Liver (tissue), 9 donors: ENCODE results near the gene ARL5A. TPM values are rescaled to one million over a fixed set of nuclear protein-coding genes. Genes with fewer than 3 reads are reported as not detected.

Experiments
- DNase-seq: peaks from one replicate; pipeline ENCODE4 v3.0.0-alpha.2; 2017; ENCODE audit warnings: low spot score
- H3K27ac ChIP-seq, 2 donors: one replicate each; pipeline ENCODE4 v1.7.0; 2013; ENCODE audit warnings: inconsistent platforms in 2 of 2, low read length in 2 of 2, control low read depth in 1 of 2, low read depth in 1 of 2, mild to moderate bottlenecking in 1 of 2
- H3K27me3 ChIP-seq, 4 donors: one replicate each; pipeline versions ENCODE4 v1.6.1 to v1.7.0; 2013; ENCODE audit warnings: low read length in 3 of 4, inconsistent platforms in 1 of 4, mild to moderate bottlenecking in 1 of 4, moderate library complexity in 1 of 4; ENCODE audit not compliant: control insufficient read depth in 4 of 4, insufficient read depth in 4 of 4
- H3K36me3 ChIP-seq, 4 donors: one replicate each; pipeline versions ENCODE4 v1.6.1 to v1.7.0; 2013; ENCODE audit warnings: low read length in 3 of 4, mild to moderate bottlenecking in 3 of 4, low read depth in 1 of 4, moderate library complexity in 1 of 4; ENCODE audit not compliant: control insufficient read depth in 4 of 4, insufficient read depth in 3 of 4
- H3K4me1 ChIP-seq, 4 donors: one replicate each; pipeline versions ENCODE4 v1.6.1 to v1.7.0; 2013; ENCODE audit warnings: low read length in 3 of 4, mild to moderate bottlenecking in 3 of 4, moderate library complexity in 1 of 4; ENCODE audit not compliant: control insufficient read depth in 4 of 4, insufficient read depth in 4 of 4
- H3K4me3 ChIP-seq, 3 donors: one replicate each; pipeline versions ENCODE4 v1.6.1 to v1.7.0; 2013; ENCODE audit warnings: low read length in 3 of 3, control low read depth in 1 of 3, low read depth in 1 of 3, mild to moderate bottlenecking in 1 of 3
- H3K9ac ChIP-seq, 2 donors: one replicate each; pipeline ENCODE4 v1.7.0; 2013; ENCODE audit warnings: low read length in 2 of 2, mild to moderate bottlenecking in 2 of 2, moderate library complexity in 2 of 2, control low read depth in 1 of 2, low read depth in 1 of 2
- H3K9me3 ChIP-seq, 4 donors: one replicate each; pipeline versions ENCODE4 v1.6.1 to v1.7.0; 2013; ENCODE audit warnings: low read length in 3 of 4; ENCODE audit not compliant: control insufficient read depth in 4 of 4
- EGR1 ChIP-seq, 2 donors: IDR thresholded peaks; 2 replicates each; pipeline ENCODE4 v1.6.1; 2016 to 2018; ENCODE audit warnings: antibody characterized with exemption in 2 of 2, low read depth in 2 of 2
- FOXA1 ChIP-seq: IDR thresholded peaks from 2 replicates; pipeline ENCODE4 v1.6.1; 2016; ENCODE audit warnings: antibody characterized with exemption
- FOXA2 ChIP-seq: IDR thresholded peaks from 2 replicates; pipeline ENCODE4 v1.6.1; 2016; ENCODE audit warnings: antibody characterized with exemption
- GABPA ChIP-seq, 2 donors: IDR thresholded peaks in 1 of 2; conservative IDR thresholded peaks in 1 of 2; 2 replicates each; pipeline ENCODE4 v1.6.1; 2016; ENCODE audit warnings: antibody characterized with exemption in 2 of 2, mild to moderate bottlenecking in 1 of 2, moderate library complexity in 1 of 2
- HNF4A ChIP-seq, 2 donors: conservative IDR thresholded peaks; 2 replicates each; pipeline ENCODE4 v1.6.1; 2016; ENCODE audit warnings: antibody characterized with exemption in 2 of 2, mild to moderate bottlenecking in 2 of 2
- HNF4G ChIP-seq: IDR thresholded peaks from 2 replicates; pipeline ENCODE4 v1.6.1; 2016; ENCODE audit warnings: antibody characterized with exemption
- JUND ChIP-seq, 2 donors: IDR thresholded peaks; 2 replicates each; pipeline ENCODE4 v1.6.1; 2016; ENCODE audit warnings: antibody characterized with exemption in 2 of 2
- NR2F2 ChIP-seq: IDR thresholded peaks from 2 replicates; pipeline ENCODE4 v1.6.1; 2016; ENCODE audit warnings: antibody characterized with exemption
- RAD21 ChIP-seq, 2 donors: IDR thresholded peaks; 2 replicates each; pipeline ENCODE4 v1.6.1; 2016; ENCODE audit warnings: antibody characterized with exemption in 2 of 2, mild to moderate bottlenecking in 2 of 2
- RXRA ChIP-seq, 2 donors: IDR thresholded peaks; 2 replicates each; pipeline ENCODE4 v1.6.1; 2017 to 2018; ENCODE audit warnings: antibody characterized with exemption in 2 of 2, mild to moderate bottlenecking in 1 of 2
- SP1 ChIP-seq: IDR thresholded peaks from 2 replicates; pipeline ENCODE4 v1.6.1; 2018; ENCODE audit warnings: antibody characterized with exemption, mild to moderate bottlenecking
- YY1 ChIP-seq: IDR thresholded peaks from 2 replicates; pipeline ENCODE4 v1.6.1; 2016; ENCODE audit warnings: antibody characterized with exemption, mild to moderate bottlenecking
- WGBS: extraction: QIAGEN DNeasy Blood & Tissue Kit; methylation state at CpG from one replicate; pipeline ENCODE4 v1.1.7; 2013; 5-methylcytosine and 5-hydroxymethylcytosine counted together
- polyA plus RNA-seq, 2 donors: library from polyadenylated mRNA; stranded (reverse) in 1 of 2; unstranded in 1 of 2; fragments of 200-250 nt in 1 of 2; fragments of >200 nt in 1 of 2; fragmentation: Nextera tagmentation in 1 of 2; extraction: Ambion mirVana in 1 of 2; gene quantifications; one replicate each; pipeline versions ENCODE4 v1.2.1 to v1.2.3, GENCODE V29; 2013 to 2015
- total RNA-seq, 2 donors: library from RNA; depleted of rRNA; stranded (reverse); fragments of >200 nt; gene quantifications; one replicate each; pipeline ENCODE4 v1.2.3, GENCODE V29; 2014
- TF ChIP-seq, protein P1 (sequence below): fragments of 150-350 bp; IDR thresholded peaks from 2 replicates; pipeline ENCODE4 v1.5.1; 2017; ENCODE audit warnings: improper control_type of control experiment, low read depth, low read length; ENCODE audit not compliant: missing input control
- TF ChIP-seq, protein P2 (sequence below): IDR thresholded peaks from 2 replicates; pipeline ENCODE4 v1.6.1; 2016; ENCODE audit warnings: antibody characterized with exemption, mild to moderate bottlenecking
- TF ChIP-seq, protein P3 (sequence below): IDR thresholded peaks from 2 replicates; pipeline ENCODE4 v1.6.1; 2016; ENCODE audit warnings: antibody characterized with exemption
- TF ChIP-seq, protein P4 (sequence below): IDR thresholded peaks from 2 replicates; pipeline ENCODE4 v1.6.1; 2016; ENCODE audit warnings: antibody characterized with exemption
- TF ChIP-seq, protein P5 (sequence below): IDR thresholded peaks from 2 replicates; pipeline ENCODE4 v1.6.1; 2016; ENCODE audit warnings: antibody characterized with exemption
- donor health status: healthy.
- donor health status: healthy.
- donor health status: healthy.
- donor health status: healthy.
- donor health status: healthy.

The ARL5A gene
- total and polyA plus RNA-seq, 4 donors, result 9.0 to 41.6 (median 18.0) TPM

DNA sequence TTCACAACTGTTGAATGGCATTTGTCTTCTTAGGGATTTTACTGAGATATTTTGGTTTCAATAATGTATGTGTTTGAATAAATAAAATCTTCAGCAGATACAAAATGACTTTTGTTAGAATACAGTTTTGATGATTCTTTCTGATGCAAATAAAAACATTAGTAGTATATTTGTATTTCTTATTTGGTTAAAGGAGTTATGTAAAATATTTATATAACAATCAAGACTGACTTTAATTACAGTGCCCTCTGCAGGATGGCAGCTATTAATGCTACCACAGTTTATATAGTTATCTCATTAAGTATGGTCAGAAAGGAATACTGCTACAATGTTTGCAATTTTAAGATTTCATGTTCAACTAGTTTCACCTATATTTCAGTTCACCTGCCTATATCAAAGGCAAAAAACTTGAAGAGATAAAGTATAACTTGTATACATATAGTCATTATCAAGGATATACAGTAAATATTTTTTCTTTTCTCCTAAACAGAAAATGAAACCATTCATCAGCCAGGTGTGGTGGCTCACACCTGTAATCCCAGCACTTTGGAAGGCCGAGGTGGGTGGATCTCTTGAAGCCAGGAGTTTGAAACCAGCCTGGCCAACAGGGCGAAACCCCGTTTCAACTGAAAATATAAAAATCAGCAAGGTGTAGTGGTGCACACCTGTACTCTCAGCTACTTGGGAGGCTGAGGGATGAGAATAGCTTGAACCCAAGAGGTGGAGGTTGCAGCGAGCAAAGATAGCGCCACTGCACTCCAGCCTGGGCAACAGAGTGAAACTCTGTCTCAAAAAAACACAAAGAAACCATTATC is 19.8 kb downstream of the ARL5A start:
- no peak for DNase-seq
- WGBS, result 93% methylated on average over 5 of the region's 5 CpGs

DNA sequence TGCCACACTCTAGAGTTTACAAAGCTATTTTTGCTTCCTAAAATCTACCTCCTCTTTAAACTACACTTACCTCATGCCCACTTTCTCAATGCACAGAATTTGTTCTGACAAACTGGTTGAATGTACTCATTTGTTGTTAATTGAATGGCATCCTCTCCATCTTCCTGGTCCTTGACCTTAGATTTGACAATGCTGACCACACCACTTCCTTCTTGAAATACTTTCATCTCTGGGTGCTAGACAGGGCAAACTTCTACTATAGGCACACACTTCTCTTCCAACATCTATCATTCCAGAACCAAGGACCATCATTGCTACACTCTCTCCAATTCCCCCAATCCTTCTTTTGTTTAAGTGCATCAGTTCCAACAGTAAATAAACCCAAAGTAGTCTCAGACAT is 22.3 kb downstream of the ARL5A start:
- H3K4me3 ChIP-seq, result no peak overlapping the region
- TF ChIP-seq YY1, result no peak
- TF ChIP-seq, protein P1, sequence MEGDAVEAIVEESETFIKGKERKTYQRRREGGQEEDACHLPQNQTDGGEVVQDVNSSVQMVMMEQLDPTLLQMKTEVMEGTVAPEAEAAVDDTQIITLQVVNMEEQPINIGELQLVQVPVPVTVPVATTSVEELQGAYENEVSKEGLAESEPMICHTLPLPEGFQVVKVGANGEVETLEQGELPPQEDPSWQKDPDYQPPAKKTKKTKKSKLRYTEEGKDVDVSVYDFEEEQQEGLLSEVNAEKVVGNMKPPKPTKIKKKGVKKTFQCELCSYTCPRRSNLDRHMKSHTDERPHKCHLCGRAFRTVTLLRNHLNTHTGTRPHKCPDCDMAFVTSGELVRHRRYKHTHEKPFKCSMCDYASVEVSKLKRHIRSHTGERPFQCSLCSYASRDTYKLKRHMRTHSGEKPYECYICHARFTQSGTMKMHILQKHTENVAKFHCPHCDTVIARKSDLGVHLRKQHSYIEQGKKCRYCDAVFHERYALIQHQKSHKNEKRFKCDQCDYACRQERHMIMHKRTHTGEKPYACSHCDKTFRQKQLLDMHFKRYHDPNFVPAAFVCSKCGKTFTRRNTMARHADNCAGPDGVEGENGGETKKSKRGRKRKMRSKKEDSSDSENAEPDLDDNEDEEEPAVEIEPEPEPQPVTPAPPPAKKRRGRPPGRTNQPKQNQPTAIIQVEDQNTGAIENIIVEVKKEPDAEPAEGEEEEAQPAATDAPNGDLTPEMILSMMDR, result no peak
- no peak for TF ChIP-seq SP1
- TF ChIP-seq JUND (IDR thresholded peaks at IDR 0.05), result no peak
- TF ChIP-seq, protein P2, sequence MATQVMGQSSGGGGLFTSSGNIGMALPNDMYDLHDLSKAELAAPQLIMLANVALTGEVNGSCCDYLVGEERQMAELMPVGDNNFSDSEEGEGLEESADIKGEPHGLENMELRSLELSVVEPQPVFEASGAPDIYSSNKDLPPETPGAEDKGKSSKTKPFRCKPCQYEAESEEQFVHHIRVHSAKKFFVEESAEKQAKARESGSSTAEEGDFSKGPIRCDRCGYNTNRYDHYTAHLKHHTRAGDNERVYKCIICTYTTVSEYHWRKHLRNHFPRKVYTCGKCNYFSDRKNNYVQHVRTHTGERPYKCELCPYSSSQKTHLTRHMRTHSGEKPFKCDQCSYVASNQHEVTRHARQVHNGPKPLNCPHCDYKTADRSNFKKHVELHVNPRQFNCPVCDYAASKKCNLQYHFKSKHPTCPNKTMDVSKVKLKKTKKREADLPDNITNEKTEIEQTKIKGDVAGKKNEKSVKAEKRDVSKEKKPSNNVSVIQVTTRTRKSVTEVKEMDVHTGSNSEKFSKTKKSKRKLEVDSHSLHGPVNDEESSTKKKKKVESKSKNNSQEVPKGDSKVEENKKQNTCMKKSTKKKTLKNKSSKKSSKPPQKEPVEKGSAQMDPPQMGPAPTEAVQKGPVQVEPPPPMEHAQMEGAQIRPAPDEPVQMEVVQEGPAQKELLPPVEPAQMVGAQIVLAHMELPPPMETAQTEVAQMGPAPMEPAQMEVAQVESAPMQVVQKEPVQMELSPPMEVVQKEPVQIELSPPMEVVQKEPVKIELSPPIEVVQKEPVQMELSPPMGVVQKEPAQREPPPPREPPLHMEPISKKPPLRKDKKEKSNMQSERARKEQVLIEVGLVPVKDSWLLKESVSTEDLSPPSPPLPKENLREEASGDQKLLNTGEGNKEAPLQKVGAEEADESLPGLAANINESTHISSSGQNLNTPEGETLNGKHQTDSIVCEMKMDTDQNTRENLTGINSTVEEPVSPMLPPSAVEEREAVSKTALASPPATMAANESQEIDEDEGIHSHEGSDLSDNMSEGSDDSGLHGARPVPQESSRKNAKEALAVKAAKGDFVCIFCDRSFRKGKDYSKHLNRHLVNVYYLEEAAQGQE, result no peak
- TF ChIP-seq FOXA1, result no peak
- TF ChIP-seq GABPA (IDR thresholded peaks at IDR 0.05 in 1 of 2, conservative IDR thresholded peaks at IDR 0.05 in 1 of 2), result no peak
- TF ChIP-seq, protein P3, sequence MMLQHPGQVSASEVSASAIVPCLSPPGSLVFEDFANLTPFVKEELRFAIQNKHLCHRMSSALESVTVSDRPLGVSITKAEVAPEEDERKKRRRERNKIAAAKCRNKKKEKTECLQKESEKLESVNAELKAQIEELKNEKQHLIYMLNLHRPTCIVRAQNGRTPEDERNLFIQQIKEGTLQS, result no peak
- no peak for TF ChIP-seq FOXA2
- no peak for TF ChIP-seq HNF4G
- no peak for TF ChIP-seq RXRA (IDR thresholded peaks at IDR 0.05)
- TF ChIP-seq, protein P4, sequence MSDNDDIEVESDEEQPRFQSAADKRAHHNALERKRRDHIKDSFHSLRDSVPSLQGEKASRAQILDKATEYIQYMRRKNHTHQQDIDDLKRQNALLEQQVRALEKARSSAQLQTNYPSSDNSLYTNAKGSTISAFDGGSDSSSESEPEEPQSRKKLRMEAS, result no peak
- no peak for TF ChIP-seq EGR1 (IDR thresholded peaks at IDR 0.05; ENCODE audit: low read depth in 2 of 2)
- no peak for TF ChIP-seq RAD21 (IDR thresholded peaks at IDR 0.05)
- no peaks in the 10 kb centered on the region for H3K27me3 ChIP-seq
- peaks cover 1 to 32% (median 11%) of the 10 kb centered on the region in 4 donors for H3K36me3 ChIP-seq
- no peak for DNase-seq
- no peak overlapping the region for H3K27ac ChIP-seq
- H3K9me3 ChIP-seq, result peaks cover 0 to 2% (median 0%) of the 10 kb centered on the region in 4 donors
- H3K4me1 ChIP-seq, result no peaks in the 10 kb centered on the region
- H3K9ac ChIP-seq, result no peak overlapping the region

More for the DNA sequence above, 19.8 kb downstream of the ARL5A start:
- Histone ChIP-seq H3K36me3 (peaks cover 1 to 45% (median 23%) of the 10 kb centered on the region in 4 donors), H3K9me3 (peaks cover 0 to 4% (median 1%) of the 10 kb centered on the region in 4 donors), H3K27me3 (no peaks in the 10 kb centered on the region), H3K4me1 (no peaks in the 10 kb centered on the region), H3K4me3 (no peak overlapping the region), H3K27ac (no peak overlapping the region), H3K9ac (no peak overlapping the region)
- TF ChIP-seq HNF4A (conservative IDR thresholded peaks at IDR 0.05) (no peak), FOXA1 (no peak), RAD21 (IDR thresholded peaks at IDR 0.05) (peak; percentile 60 to 66), RXRA (IDR thresholded peaks at IDR 0.05) (no peak), HNF4G (no peak), NR2F2 (no peak), FOXA2 (no peak), SP1 (no peak), EGR1 (IDR thresholded peaks at IDR 0.05; ENCODE audit: low read depth in 2 of 2) (no peak), GABPA (IDR thresholded peaks at IDR 0.05 in 1 of 2, conservative IDR thresholded peaks at IDR 0.05 in 1 of 2) (no peak)
- TF ChIP-seq, protein P1, result peak; percentile 46
- TF ChIP-seq, protein P5, sequence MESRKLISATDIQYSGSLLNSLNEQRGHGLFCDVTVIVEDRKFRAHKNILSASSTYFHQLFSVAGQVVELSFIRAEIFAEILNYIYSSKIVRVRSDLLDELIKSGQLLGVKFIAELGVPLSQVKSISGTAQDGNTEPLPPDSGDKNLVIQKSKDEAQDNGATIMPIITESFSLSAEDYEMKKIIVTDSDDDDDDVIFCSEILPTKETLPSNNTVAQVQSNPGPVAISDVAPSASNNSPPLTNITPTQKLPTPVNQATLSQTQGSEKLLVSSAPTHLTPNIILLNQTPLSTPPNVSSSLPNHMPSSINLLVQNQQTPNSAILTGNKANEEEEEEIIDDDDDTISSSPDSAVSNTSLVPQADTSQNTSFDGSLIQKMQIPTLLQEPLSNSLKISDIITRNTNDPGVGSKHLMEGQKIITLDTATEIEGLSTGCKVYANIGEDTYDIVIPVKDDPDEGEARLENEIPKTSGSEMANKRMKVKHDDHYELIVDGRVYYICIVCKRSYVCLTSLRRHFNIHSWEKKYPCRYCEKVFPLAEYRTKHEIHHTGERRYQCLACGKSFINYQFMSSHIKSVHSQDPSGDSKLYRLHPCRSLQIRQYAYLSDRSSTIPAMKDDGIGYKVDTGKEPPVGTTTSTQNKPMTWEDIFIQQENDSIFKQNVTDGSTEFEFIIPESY, result no peak
- TF ChIP-seq, protein P4, result no peak
